D721Med (cell line): ENCODE results near the gene OTUD4.

ENCODE experiments used
- DNase-seq: peaks from one replicate; pipeline ENCODE4 v3.0.0; 2011; ENCODE audit warnings: low spot score; ENCODE audit not compliant: insufficient read length
- FAIRE-seq: peaks from 2 replicates; lab custom pipeline; 2011; peaks lifted over from hg19 to GRCh38; lab: Jason Lieb, UNC
- CTCF ChIP-seq: IDR thresholded peaks from 2 replicates; pipeline ENCODE4 v1.5.1; 2012; ENCODE audit warnings: mild to moderate bottlenecking, control low read depth; ENCODE audit not compliant: insufficient read depth; ENCODE audit errors: missing control alignments

The OTUD4 gene

DNA sequence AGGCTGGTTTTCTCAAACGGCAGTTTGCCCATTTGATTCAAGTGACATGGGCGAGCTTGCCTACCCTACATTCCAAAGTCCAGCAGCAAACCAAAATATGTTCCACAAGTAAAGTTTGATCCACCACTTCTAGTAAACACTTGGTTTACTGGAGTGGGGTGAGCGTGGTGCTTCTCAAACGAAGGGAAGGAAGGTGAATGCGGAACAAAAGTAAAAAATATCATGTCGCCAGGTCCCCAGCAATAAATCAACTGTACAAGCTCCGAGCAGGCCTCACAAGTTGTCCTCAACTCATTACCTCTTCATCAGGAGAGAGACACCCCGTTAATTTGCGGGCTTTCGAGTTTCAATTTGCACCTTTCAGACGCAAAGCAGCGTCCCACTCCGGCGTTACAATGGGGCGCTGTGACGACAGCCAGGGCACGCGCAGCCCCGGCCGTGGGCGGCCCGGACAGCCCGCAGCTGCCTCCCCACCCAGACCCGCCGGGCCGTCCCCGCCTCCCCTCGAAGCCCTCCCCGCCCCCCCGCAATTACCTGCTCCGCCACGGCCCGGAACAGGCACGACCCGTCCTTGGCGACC is 1.0 kb downstream of the OTUD4 start:
- DNase-seq = no peak

GRCh38 chr4:145178740-145179280 is 1.6 kb downstream of the OTUD4 start:
- DNase-seq (no peak), FAIRE-seq (no peak)

More for the DNA sequence above, 1.0 kb downstream of the OTUD4 start:
- FAIRE-seq = no peak
- TF ChIP-seq CTCF = no peak

GRCh38 chr4:145177906-145178538 is 2.4 kb downstream of the OTUD4 start:
- no peak for TF ChIP-seq CTCF
- DNase-seq (no peak), FAIRE-seq (no peak)

More at GRCh38 chr4:145178740-145179280, 1.6 kb downstream of the OTUD4 start:
- TF ChIP-seq CTCF = no peak

DNA sequence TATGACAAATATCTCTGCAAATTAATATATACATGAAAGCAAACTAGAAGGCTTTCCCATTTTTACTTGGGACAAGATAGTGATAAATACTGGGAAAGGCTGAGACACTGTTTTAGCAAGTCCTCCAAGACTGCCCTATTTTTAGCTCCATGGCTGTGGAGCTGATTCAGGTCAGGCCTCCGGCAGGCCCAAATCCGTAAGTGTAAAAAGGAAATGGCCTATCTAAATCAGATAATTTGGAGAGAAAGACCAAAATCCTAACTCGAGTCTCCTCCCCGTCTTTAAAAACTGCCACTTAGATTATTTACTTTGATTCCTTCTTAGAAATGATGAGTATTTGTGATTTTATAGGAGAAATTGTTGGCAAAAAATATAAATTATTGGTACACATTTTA is 2.9 kb downstream of the OTUD4 start:
- TF ChIP-seq CTCF = no peak
- no peak for FAIRE-seq
- no peak for DNase-seq

GRCh38 chr4:145176641-145177432 is 3.6 kb downstream of the OTUD4 start:
- TF ChIP-seq CTCF = no peak
- FAIRE-seq (no peak), DNase-seq (no peak)

GRCh38 chr4:145171911-145172310 is 8.5 kb downstream of the OTUD4 start:
- no peak for TF ChIP-seq CTCF
- FAIRE-seq = no peak
- no peak for DNase-seq
